HepG2 (cell line): ENCODE measurements around the gene RNASE12. TPM values are rescaled to one million over a fixed set of nuclear protein-coding genes. Genes with fewer than 3 reads are reported as not detected.

Experiments used
- ARID5B ChIP-seq: IDR thresholded peaks from 2 replicates; pipeline ENCODE4 v1.4.0; 2020; ENCODE audit warnings: mild to moderate bottlenecking, missing genetic modification reagents
- ARNT2 ChIP-seq: sonication (generic); formaldehyde crosslinking; IDR thresholded peaks from 2 replicates; pipeline ENCODE4 v1.8.0; 2022; ENCODE audit warnings: mild to moderate bottlenecking, low read depth, missing genetic modification reagents, moderate library complexity
- HNF4A ChIP-seq: sonication (generic); formaldehyde crosslinking; IDR thresholded peaks from 2 replicates; pipeline ENCODE4 v1.4.0; 2020; ENCODE audit warnings: missing genetic modification reagents
- NCOR1 ChIP-seq: fragments of 200-600 bp; sonication (generic); IDR thresholded peaks from 2 replicates; pipeline ENCODE4 v1.7.0; 2017; ENCODE audit warnings: antibody characterized with exemption, low read length, borderline replicate concordance
- NR2F1 ChIP-seq, 2 experiments: fragments of 450-650 bp in 1 of 2; formaldehyde crosslinking in 1 of 2; IDR thresholded peaks; 2 replicates each; pipeline versions ENCODE4 v1.5.0 to v1.6.1; 2016 to 2020; ENCODE audit warnings: mild to moderate bottlenecking in 1 of 2, missing compliant biosample characterization in 1 of 2, missing genetic modification reagents in 1 of 2, moderate library complexity in 1 of 2
- POGZ ChIP-seq: sonication (generic); formaldehyde crosslinking; IDR thresholded peaks from 2 replicates; pipeline ENCODE4 v1.4.0; 2020; ENCODE audit warnings: mild to moderate bottlenecking, missing genetic modification reagents
- REXO4 ChIP-seq: sonication (generic); formaldehyde crosslinking; IDR thresholded peaks from 2 replicates; pipeline ENCODE4 v1.8.0; 2022; ENCODE audit warnings: missing genetic modification reagents, mild to moderate bottlenecking, borderline replicate concordance
- RXRB ChIP-seq: IDR thresholded peaks from 2 replicates; pipeline ENCODE4 v1.6.1; 2016; ENCODE audit warnings: borderline replicate concordance, missing genetic modification reagents, missing compliant biosample characterization
- SKIL ChIP-seq: sonication (generic); formaldehyde crosslinking; IDR thresholded peaks from 2 replicates; pipeline ENCODE4 v1.8.0; 2022; ENCODE audit warnings: missing genetic modification reagents, mild to moderate bottlenecking, moderate library complexity, borderline replicate concordance
- STAT5B ChIP-seq: sonication (generic); formaldehyde crosslinking; IDR thresholded peaks from 2 replicates; pipeline ENCODE4 v1.4.0; 2020; ENCODE audit warnings: missing genetic modification reagents
- TCF7L2 ChIP-seq: IDR thresholded peaks from 2 replicates; pipeline ENCODE4 v1.6.1; 2011; ENCODE audit warnings: mild to moderate bottlenecking, low read depth, low read length, moderate library complexity
- TEAD3 ChIP-seq: optimal IDR thresholded peaks from 2 replicates; pipeline ENCODE3; 2016; ENCODE audit warnings: borderline replicate concordance
- ZBTB38 ChIP-seq: sonication (generic); formaldehyde crosslinking; IDR thresholded peaks from 2 replicates; pipeline ENCODE4 v1.5.1; 2020; ENCODE audit warnings: mild to moderate bottlenecking, missing genetic modification reagents
- ZFP91 ChIP-seq: sonication (generic); formaldehyde crosslinking; IDR thresholded peaks from 2 replicates; pipeline ENCODE4 v1.9.0; 2022; ENCODE audit warnings: missing genetic modification reagents, mild to moderate bottlenecking, borderline replicate concordance
- ZNF350 ChIP-seq: sonication (generic); formaldehyde crosslinking; IDR thresholded peaks from 2 replicates; pipeline ENCODE4 v1.4.0; 2020; ENCODE audit warnings: mild to moderate bottlenecking, low read depth, missing genetic modification reagents, borderline replicate concordance
- ZNF546 ChIP-seq: sonication (generic); formaldehyde crosslinking; conservative IDR thresholded peaks from 2 replicates; pipeline ENCODE4 v1.8.1; 2023; ENCODE audit warnings: mild to moderate bottlenecking, missing genetic modification reagents
- polyA plus RNA-seq, 8 experiments: library from polyadenylated mRNA; depleted of rRNA in 3 of 8; stranded (reverse) in 7 of 8; unstranded in 1 of 8; fragments of >200 nt; fragmentation: Illumina TruSeq in 4 of 8; extraction: Trizol in 4 of 8; gene quantifications; 2 replicates each; pipeline versions ENCODE4 v1.2.1 to v1.2.3, GENCODE V29; 2011 to 2016; ENCODE audit warnings: low read depth in 4 of 8, missing spikeins in 1 of 8, mixed read lengths in 1 of 8; ENCODE audit not compliant: insufficient read depth in 1 of 8
- total RNA-seq, 5 experiments: library from RNA; depleted of rRNA; stranded (reverse); fragments of >200 nt; fragmentation: Illumina TruSeq; extraction: Trizol; gene quantifications; 2 replicates each; pipeline ENCODE4 v1.2.3, GENCODE V29; 2016; ENCODE audit warnings: low read depth in 1 of 5
- TF ChIP-seq, protein P1 (sequence below): sonication (generic); formaldehyde crosslinking; IDR thresholded peaks from 2 replicates; pipeline ENCODE4 v1.8.1; 2023; ENCODE audit warnings: mild to moderate bottlenecking, missing genetic modification reagents
- TF ChIP-seq, protein P2 (sequence below): IDR thresholded peaks from 2 replicates; pipeline ENCODE4 v1.6.1; 2016

The RNASE12 gene
- total and polyA plus RNA-seq, 2 of the 13 experiments (the other 11 are each of a cell fraction or from before 2014, with no cell fraction given), result not detected

DNA sequence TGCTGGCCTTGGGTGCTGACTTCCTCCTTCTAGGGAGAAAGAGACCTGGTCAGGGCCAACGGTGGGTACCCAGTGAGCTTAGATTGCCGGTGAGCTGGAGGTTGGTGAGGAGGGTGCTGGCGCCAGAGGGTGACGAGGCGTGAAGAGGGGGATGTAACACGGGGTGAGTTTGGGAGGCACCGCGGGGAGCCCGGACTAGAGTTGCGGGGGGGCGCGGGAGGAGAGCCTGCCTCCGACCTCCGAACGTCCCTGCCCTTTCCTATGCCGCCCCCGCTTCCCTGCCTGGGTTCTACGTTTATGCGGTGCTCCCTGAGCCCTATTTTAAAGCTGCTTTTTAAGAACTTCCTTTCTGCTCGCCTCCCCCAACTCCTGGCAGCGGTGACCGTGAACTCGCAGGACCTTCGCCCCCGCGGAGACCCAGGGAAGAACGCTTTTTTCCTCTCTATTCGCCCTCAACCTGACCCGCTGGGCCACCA, 31.7 kb upstream of the RNASE12 start (continued):
- TF ChIP-seq ZFP91 (CRISPR knock-in tag) (peak; percentile 54; the same call in 1 of the 2 replicates), SKIL (CRISPR knock-in tag) (peak; percentile 60; the same call in 1 of the 2 replicates), TCF7L2 (no peak), POGZ (CRISPR knock-in tag) (0 out of 2 replicates have a peak, but pooled peaks have one; percentile 18), REXO4 (CRISPR knock-in tag) (no peak), NR2F1 (CRISPR knock-in tag; IDR thresholded peaks at IDR 0.05) (peak; percentile 59 to 74; a peak in 2 of 4 replicates), NCOR1 (0 out of 2 replicates have a peak, but pooled peaks have one; percentile 30), TEAD3 (peak; percentile 51), ZBTB38 (CRISPR knock-in tag) (peak; percentile 85), ZNF546 (CRISPR knock-in tag) (no peak), HNF4A (CRISPR knock-in tag) (peak; percentile 51), ARID5B (CRISPR knock-in tag) (peak; percentile 57), STAT5B (CRISPR knock-in tag) (no peak), ZNF350 (CRISPR knock-in tag) (no peak), RXRB (CRISPR knock-in tag) (peak; percentile 94), ARNT2 (CRISPR knock-in tag) (no peak)
- TF ChIP-seq, protein P1, sequence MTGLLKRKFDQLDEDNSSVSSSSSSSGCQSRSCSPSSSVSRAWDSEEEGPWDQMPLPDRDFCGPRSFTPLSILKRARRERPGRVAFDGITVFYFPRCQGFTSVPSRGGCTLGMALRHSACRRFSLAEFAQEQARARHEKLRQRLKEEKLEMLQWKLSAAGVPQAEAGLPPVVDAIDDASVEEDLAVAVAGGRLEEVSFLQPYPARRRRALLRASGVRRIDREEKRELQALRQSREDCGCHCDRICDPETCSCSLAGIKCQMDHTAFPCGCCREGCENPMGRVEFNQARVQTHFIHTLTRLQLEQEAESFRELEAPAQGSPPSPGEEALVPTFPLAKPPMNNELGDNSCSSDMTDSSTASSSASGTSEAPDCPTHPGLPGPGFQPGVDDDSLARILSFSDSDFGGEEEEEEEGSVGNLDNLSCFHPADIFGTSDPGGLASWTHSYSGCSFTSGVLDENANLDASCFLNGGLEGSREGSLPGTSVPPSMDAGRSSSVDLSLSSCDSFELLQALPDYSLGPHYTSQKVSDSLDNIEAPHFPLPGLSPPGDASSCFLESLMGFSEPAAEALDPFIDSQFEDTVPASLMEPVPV, result 0 out of 2 replicates have a peak, but pooled peaks have one; percentile 33
- TF ChIP-seq, protein P2, sequence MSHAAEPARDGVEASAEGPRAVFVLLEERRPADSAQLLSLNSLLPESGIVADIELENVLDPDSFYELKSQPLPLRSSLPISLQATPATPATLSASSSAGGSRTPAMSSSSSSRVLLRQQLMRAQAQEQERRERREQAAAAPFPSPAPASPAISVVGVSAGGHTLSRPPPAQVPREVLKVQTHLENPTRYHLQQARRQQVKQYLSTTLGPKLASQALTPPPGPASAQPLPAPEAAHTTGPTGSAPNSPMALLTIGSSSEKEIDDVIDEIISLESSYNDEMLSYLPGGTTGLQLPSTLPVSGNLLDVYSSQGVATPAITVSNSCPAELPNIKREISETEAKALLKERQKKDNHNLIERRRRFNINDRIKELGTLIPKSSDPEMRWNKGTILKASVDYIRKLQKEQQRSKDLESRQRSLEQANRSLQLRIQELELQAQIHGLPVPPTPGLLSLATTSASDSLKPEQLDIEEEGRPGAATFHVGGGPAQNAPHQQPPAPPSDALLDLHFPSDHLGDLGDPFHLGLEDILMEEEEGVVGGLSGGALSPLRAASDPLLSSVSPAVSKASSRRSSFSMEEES (CRISPR knock-in tag), result 0 out of 2 replicates have a peak, but pooled peaks have one; percentile 9
